HG03558 (cell line): ENCODE measurements around the gene MAPKAP1.
A peak's percentile ranks its signal among the peaks of the same experiment; 100 is the strongest.

Source experiments
- ATAC-seq: cut with Tn5 transposase; IDR thresholded peaks from one replicate; pipeline ENCODE4 v1.9.1; 2021; ENCODE audit warnings: moderate number of reproducible peaks; ENCODE audit not compliant: unreplicated experiment; ENCODE audit errors: extremely low read depth

MAPKAP1 gene

GRCh38 chr9:125646621-125647100 is 60.3 kb downstream of the MAPKAP1 start:
- no peak for ATAC-seq

GRCh38 chr9:125646217-125646616 is 60.8 kb downstream of the MAPKAP1 start:
- ATAC-seq: no peak

GRCh38 chr9:125644819-125645507 is 62.0 kb downstream of the MAPKAP1 start:
- ATAC-seq: no peak

GRCh38 chr9:125642311-125642710 is 64.7 kb downstream of the MAPKAP1 start:
- ATAC-seq: no peak

GRCh38 chr9:125639057-125639456 is 68.0 kb downstream of the MAPKAP1 start:
- ATAC-seq: no peak

- ATAC-seq: no peak
Measured at GRCh38 chr9:125638239-125639045, 68.6 kb downstream of the MAPKAP1 start.

- ATAC-seq: no peak
Measured at GRCh38 chr9:125637241-125637640, 69.8 kb downstream of the MAPKAP1 start.

GRCh38 chr9:125635888-125636287 is 71.1 kb downstream of the MAPKAP1 start:
- no peak for ATAC-seq

GRCh38 chr9:125634040-125634717 is 72.8 kb downstream of the MAPKAP1 start:
- ATAC-seq: no peak

- no peak for ATAC-seq
Measured at GRCh38 chr9:125633116-125633745, 73.8 kb downstream of the MAPKAP1 start.

GRCh38 chr9:125632321-125633115 is 74.5 kb downstream of the MAPKAP1 start:
- ATAC-seq: peak; percentile 42

GRCh38 chr9:125631391-125632085 is 75.5 kb downstream of the MAPKAP1 start:
- ATAC-seq: no peak

- ATAC-seq: no peak
Measured at GRCh38 chr9:125630436-125630835, 76.6 kb downstream of the MAPKAP1 start.

GRCh38 chr9:125629446-125629845 is 77.6 kb downstream of the MAPKAP1 start:
- ATAC-seq: no peak

GRCh38 chr9:125626187-125626586 is 80.8 kb downstream of the MAPKAP1 start:
- ATAC-seq: no peak

GRCh38 chr9:125621170-125621569 is 85.8 kb downstream of the MAPKAP1 start:
- ATAC-seq: no peak

GRCh38 chr9:125620216-125620615 is 86.8 kb downstream of the MAPKAP1 start:
- no peak for ATAC-seq

- no peak for ATAC-seq
Measured at GRCh38 chr9:125617087-125617486, 89.9 kb downstream of the MAPKAP1 start.

GRCh38 chr9:125613141-125613540 is 93.9 kb downstream of the MAPKAP1 start:
- no peak for ATAC-seq
